ENCODE results near the gene ANOS1. TPM values are rescaled to one million over a fixed set of nuclear protein-coding genes. Genes with fewer than 3 reads are reported as not detected.

Gene ANOS1
- total and polyA plus RNA-seq, 8 donors = 27.1 to 85.9 (median 42.2) TPM

DNA sequence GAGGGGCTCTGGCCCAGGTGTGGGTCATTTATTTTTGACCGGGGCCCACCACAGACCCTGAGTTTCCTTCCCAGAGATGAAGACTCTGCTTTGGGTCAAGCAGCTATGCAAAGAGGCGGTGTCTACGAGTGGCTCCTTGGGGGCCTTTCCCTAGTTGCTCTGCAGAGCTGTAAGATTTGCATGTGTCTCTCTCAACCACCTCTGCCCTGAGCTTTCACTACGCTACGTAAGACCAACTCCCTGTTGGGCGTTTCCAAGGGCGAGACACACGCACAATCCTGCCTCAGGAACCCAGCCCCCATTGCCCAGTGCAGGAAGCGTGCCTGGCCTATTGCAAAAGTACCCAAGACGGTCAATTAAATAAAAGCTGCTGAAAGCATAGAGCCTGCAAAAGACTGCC, 10.0 kb upstream of the ANOS1 start:
- Histone ChIP-seq H3K36me3 (no peaks in the 10 kb centered on the region), H3K4me3 (no peak overlapping the region), H3K27me3 (no peaks in the 10 kb centered on the region), H3K9me3 (no peaks in the 10 kb centered on the region), H3K4me1 (no peaks in the 10 kb centered on the region), H3K27ac (no peak overlapping the region)
- intact Hi-C loops (cut with DNase I) = no loop called here
- TF ChIP-seq, protein P1, sequence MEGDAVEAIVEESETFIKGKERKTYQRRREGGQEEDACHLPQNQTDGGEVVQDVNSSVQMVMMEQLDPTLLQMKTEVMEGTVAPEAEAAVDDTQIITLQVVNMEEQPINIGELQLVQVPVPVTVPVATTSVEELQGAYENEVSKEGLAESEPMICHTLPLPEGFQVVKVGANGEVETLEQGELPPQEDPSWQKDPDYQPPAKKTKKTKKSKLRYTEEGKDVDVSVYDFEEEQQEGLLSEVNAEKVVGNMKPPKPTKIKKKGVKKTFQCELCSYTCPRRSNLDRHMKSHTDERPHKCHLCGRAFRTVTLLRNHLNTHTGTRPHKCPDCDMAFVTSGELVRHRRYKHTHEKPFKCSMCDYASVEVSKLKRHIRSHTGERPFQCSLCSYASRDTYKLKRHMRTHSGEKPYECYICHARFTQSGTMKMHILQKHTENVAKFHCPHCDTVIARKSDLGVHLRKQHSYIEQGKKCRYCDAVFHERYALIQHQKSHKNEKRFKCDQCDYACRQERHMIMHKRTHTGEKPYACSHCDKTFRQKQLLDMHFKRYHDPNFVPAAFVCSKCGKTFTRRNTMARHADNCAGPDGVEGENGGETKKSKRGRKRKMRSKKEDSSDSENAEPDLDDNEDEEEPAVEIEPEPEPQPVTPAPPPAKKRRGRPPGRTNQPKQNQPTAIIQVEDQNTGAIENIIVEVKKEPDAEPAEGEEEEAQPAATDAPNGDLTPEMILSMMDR (IDR thresholded peaks at IDR 0.05) = no peak
- ATAC-seq = no peak
- no peak for DNase-seq

DNA sequence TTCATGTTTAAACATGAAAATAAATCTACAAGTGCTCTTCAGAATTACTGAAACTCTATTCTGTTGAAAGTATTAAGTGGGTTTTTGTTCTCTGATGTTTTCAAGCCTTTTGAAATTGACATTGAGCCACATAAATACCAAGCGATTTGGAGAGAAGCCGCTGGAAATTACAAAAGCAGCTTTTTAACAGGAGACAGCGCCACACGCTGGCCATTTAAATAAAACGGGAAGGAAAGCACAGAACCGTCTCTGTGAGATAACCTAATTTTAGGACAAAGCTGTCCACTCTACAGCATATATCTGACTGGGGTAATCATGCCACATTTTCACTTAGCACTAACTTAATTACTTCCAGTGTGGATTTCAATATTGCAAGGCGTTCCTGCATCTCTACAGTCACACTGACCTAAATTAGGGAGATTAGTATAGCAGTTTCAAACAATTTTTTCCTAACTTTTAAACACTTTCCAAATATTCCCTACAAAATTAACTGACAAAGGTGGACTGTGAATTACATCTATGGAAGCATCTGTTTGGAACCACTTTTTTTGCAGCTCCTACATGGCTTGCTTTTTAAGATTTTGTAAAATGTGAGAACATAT, 6.8 kb upstream of the ANOS1 start:
- TF ChIP-seq, protein P1 (IDR thresholded peaks at IDR 0.05) = peak; percentile 38 to 46
- ATAC-seq = peak; percentile 84
- no peaks in the 10 kb centered on the region for H3K4me1 ChIP-seq
- intact Hi-C loops (cut with DNase I) = loop anchor here in 1 of 2 donors (5.0 kb wide), 1 partner anchor 741 kb away; no protein-coding TSS in a partner anchor
- H3K36me3 ChIP-seq = no peaks in the 10 kb centered on the region
- no peaks in the 10 kb centered on the region for H3K9me3 ChIP-seq
- H3K4me3 ChIP-seq = no peak overlapping the region
- H3K27ac ChIP-seq = no peak overlapping the region
- H3K27me3 ChIP-seq = no peaks in the 10 kb centered on the region
- peak in 2 of 4 donors; percentile 44 to 64 for DNase-seq

DNA sequence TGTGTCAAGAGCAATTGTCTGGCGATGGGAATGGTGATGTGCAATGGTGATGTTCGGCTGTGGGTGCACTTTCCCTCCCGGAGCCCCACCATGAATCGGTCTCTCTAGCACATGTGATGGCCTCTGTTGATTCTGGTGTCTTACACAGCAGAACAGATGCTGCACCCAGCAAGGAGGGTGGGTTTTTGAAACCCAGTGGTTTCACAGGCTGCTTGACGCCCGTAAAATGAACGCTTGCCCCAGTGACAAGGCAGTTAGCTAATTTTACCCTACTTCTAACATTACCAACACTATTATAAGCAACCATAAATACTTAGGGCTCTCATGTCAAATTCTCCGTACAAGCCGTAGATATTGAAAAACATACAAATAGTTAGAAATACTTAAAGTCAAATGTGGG, 5.9 kb upstream of the ANOS1 start:
- Histone ChIP-seq H3K4me1 (no peaks in the 10 kb centered on the region), H3K27ac (no peak overlapping the region), H3K4me3 (no peak overlapping the region), H3K27me3 (no peaks in the 10 kb centered on the region), H3K9me3 (no peaks in the 10 kb centered on the region), H3K36me3 (no peaks in the 10 kb centered on the region)
- DNase-seq (no peak), ATAC-seq (no peak)
- intact Hi-C loops (cut with DNase I) = loop anchor here in 1 of 2 donors (5.0 kb wide), 1 partner anchor 741 kb away; no protein-coding TSS in a partner anchor
- TF ChIP-seq, protein P1 (IDR thresholded peaks at IDR 0.05) = no peak

DNA sequence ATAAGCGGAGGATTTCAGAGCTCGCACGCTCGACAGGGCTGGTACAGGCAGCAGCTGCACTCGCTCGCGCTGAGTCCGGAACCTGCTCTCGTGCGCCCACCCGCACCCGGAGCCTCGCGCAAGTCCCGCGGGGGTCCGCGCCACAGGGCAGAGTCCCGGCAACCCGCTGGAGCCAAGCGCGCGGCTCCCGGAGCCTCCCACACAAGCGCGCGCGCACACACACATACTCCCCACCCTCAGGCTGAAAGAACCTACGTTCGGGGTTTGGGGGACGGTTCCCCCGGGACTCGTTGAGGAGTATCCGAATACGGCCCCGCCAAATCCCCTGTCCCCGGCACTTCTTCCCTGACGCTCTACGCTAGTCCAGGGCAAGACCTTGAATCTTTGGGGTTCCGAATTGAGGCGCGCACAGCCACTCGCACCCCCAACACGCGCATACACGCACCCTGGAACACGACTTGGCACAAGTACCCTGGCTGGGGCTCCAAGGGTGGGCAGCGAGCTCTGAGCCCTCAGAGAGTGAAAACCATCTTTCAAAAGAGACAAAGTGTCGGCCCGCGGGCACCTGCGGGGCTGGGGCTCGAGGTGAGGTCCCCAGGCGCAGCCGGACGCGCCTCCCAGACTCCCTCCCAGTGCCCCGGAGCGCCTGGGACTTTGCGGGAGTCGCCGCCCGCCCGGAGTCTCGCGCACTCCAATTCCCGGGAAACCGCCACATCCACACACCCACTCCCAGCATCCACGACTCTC, 952 bp downstream of the ANOS1 start:
- H3K4me1 ChIP-seq = no peaks in the 10 kb centered on the region
- H3K9me3 ChIP-seq = no peaks in the 10 kb centered on the region
- H3K27ac ChIP-seq = peak overlapping the region in 1 of 2 donors; percentile 45
- H3K36me3 ChIP-seq = no peaks in the 10 kb centered on the region
- intact Hi-C loops (cut with DNase I) = no loop called here
- peaks cover 21 to 28% of the 10 kb centered on the region in 2 donors for H3K27me3 ChIP-seq
- TF ChIP-seq, protein P1 (IDR thresholded peaks at IDR 0.05) = no peak
- ATAC-seq = peak; percentile 31
- DNase-seq = peak in 2 of 4 donors; percentile 9 to 73
- peak overlapping the region; percentile 40 to 43 for H3K4me3 ChIP-seq

DNA sequence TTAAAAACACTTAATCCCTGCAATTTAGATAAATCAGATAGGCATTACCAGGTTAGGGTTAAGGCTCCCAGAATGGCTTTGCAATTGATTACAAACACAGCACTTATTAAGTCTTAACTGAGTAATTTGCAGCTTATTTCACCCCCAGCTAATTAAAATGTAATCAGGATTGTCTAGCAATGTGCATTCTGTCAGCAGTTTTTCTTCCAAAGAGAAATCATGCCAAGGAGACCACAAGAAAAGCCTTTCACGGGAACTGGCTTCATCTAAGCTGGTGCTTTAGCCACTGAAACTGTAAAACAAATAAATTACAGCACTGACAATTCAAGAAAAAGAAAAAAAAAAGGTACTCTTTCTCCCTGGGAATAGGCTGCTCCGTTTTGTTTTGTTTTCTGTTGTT, 2.1 kb downstream of the ANOS1 start:
- Histone ChIP-seq H3K36me3 (no peaks in the 10 kb centered on the region), H3K27ac (no peak overlapping the region), H3K27me3 (peaks cover 21 to 28% of the 10 kb centered on the region in 2 donors), H3K4me3 (peak overlapping the region; percentile 40 to 43), H3K4me1 (no peaks in the 10 kb centered on the region), H3K9me3 (no peaks in the 10 kb centered on the region)
- intact Hi-C loops (cut with DNase I) = no loop called here
- ATAC-seq (no peak), DNase-seq (no peak)
- TF ChIP-seq, protein P1 (IDR thresholded peaks at IDR 0.05) = no peak

Data from left lung (tissue), 10 donors.